ENCODE data around the gene C16orf89. TPM values are rescaled to one million over a fixed set of nuclear protein-coding genes. Genes with fewer than 3 reads are reported as not detected.

The C16orf89 gene
- total RNA-seq, 4 donors from 2014 or later, result not detected

DNA sequence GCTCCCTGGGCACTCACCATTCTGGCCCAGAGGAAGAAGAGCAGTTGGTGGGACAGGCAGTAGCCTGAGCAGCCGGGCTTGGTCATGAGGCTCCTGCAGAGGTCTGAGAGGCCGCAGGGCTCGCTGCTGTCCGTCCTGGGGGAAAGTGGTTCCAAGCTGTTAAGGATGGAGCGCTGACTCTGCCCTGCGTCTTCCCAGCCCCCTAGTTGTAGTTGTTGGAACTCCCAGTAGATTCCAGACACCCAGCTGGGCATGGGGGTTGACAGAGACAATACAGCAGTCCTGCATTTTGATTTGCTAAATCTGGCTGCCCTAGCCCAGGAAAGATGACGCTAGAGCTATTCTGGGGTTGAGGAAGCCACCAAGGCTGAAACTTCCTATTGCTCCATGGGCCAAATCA is 7.3 kb downstream of the C16orf89 start:
- Histone ChIP-seq H3K27me3 (no peaks in the 10 kb centered on the region), H3K9me3 (no peaks in the 10 kb centered on the region), H3K4me3 (no peak overlapping the region), H3K27ac (no peak overlapping the region), H3K4me1 (no peaks in the 10 kb centered on the region), H3K36me3 (no peaks in the 10 kb centered on the region)
- DNase-seq, result no peak
- in situ Hi-C loops (cut with MboI; ENCODE audit: low sequenced_read_pairs in 4 of 4), result no loop called here
- no peak for ATAC-seq
- intact Hi-C loops (cut with DNase I; ENCODE audit: low total_unique reads), result no loop called here
- no peak for TF ChIP-seq POLR2A (IDR thresholded peaks at IDR 0.05)
- TF ChIP-seq, protein P1, sequence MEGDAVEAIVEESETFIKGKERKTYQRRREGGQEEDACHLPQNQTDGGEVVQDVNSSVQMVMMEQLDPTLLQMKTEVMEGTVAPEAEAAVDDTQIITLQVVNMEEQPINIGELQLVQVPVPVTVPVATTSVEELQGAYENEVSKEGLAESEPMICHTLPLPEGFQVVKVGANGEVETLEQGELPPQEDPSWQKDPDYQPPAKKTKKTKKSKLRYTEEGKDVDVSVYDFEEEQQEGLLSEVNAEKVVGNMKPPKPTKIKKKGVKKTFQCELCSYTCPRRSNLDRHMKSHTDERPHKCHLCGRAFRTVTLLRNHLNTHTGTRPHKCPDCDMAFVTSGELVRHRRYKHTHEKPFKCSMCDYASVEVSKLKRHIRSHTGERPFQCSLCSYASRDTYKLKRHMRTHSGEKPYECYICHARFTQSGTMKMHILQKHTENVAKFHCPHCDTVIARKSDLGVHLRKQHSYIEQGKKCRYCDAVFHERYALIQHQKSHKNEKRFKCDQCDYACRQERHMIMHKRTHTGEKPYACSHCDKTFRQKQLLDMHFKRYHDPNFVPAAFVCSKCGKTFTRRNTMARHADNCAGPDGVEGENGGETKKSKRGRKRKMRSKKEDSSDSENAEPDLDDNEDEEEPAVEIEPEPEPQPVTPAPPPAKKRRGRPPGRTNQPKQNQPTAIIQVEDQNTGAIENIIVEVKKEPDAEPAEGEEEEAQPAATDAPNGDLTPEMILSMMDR (IDR thresholded peaks at IDR 0.05 in 4 of 5, conservative IDR thresholded peaks at IDR 0.05 in 1 of 5), result no peak

DNA sequence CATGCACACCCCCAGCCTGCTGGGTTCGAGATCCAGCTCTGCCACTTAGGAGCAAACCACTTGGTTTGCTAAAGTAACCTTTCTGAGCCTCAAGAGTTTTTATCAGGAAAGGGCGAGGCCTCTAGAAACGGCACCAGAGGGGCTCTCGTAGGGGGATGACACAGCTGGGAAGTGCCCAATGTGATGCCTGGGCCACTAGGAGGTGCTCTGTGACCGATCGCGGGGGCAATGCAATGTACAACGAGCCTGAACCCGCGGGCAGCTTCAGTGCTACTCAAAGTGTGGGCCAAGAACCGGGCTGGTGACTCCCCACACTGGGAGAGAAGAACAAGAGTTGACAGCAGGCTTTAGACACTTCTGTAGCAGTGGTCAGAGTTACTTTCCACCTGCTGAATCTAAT is 9.4 kb downstream of the C16orf89 start:
- no peak overlapping the region for H3K27ac ChIP-seq
- no peak for DNase-seq
- in situ Hi-C loops (cut with MboI; ENCODE audit: low sequenced_read_pairs in 4 of 4) (no loop called here), intact Hi-C loops (cut with DNase I; ENCODE audit: low total_unique reads) (no loop called here)
- no peak for ATAC-seq
- no peaks in the 10 kb centered on the region for H3K36me3 ChIP-seq
- H3K4me3 ChIP-seq, result no peak overlapping the region
- TF ChIP-seq, protein P1 (IDR thresholded peaks at IDR 0.05 in 4 of 5, conservative IDR thresholded peaks at IDR 0.05 in 1 of 5), result no peak
- no peak for TF ChIP-seq POLR2A (IDR thresholded peaks at IDR 0.05)
- H3K27me3 ChIP-seq, result no peaks in the 10 kb centered on the region
- H3K4me1 ChIP-seq, result no peaks in the 10 kb centered on the region
- no peaks in the 10 kb centered on the region for H3K9me3 ChIP-seq

DNA sequence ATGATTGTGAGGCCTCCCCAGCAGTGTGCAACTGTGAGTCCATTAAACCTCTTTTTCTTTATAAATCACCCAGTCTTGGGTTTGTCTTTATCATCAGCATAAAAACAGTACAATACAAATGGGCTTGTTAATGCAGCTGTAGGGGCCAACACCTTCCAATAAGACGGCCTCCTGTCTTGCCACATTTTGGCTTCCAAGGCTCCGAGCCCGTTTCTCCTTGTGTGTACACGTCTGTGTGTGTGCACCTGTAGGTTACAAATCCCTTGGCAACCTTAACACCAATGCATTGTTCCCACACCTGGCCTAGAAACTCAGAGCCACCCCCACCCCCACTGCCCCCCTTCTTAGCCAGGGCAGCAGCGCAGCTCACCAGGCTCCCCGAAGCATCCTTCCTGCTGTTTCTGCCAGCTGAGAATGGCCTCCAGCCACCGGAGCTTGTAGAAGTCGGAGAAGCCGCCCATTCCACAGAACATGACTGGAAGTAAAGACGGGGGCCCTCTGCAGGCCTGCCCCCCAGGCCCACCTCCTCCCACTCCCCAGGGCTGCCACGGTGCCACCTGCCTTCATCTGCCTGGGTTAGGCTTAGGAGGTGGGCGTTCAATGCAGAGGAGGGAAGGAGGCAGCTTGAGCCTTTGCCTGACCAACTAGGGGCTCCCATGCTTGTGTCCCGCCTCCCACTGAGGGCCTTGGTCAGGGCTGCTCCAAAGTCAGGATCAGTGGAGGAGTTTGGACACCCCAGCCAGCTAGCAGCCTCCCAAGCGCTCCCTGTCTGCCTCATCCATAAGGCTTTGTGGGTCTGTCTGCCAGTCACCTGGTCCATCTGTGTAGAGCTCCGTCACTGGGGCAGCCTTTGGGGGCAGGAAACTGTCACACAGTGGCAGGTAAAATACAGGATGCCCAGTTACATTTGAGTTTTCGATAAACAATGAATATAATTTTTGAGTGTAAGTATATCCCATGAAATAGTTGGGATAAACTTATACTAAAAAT is 10.6 kb downstream of the C16orf89 start:
- DNase-seq, result no peak

DNA sequence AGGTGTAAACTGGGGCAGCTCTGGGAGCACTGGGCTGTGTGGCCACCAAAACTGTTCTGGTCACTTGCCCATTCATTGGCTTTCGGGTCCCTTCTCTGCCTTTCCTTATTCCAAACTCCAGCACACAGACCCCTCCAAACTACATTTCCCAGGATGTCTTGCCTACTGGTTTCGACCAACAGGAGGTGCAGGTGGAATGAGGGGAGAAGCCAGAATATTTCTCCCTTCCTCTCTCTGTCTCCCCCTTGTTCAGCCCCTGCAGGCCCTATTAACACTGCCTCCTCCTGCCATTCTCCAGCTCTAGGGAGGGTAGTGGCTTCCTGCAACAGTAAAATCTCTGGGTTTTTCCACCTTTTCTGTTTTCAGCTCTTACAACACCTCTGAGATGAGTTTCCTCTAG is 18.8 kb downstream of the C16orf89 start:
- no peaks in the 10 kb centered on the region for H3K4me1 ChIP-seq
- intact Hi-C loops (cut with DNase I; ENCODE audit: low total_unique reads), result no loop called here

More for the DNA sequence above, 10.6 kb downstream of the C16orf89 start:
- Histone ChIP-seq H3K4me3 (no peak overlapping the region), H3K36me3 (no peaks in the 10 kb centered on the region), H3K4me1 (no peaks in the 10 kb centered on the region), H3K27ac (no peak overlapping the region), H3K9me3 (no peaks in the 10 kb centered on the region), H3K27me3 (no peaks in the 10 kb centered on the region)
- intact Hi-C loops (cut with DNase I; ENCODE audit: low total_unique reads), result no loop called here
- TF ChIP-seq, protein P1 (IDR thresholded peaks at IDR 0.05 in 4 of 5, conservative IDR thresholded peaks at IDR 0.05 in 1 of 5), result no peak
- no peak for ATAC-seq
- in situ Hi-C loops (cut with MboI; ENCODE audit: low sequenced_read_pairs in 4 of 4), result no loop called here

More for the DNA sequence above, 18.8 kb downstream of the C16orf89 start:
- in situ Hi-C loops (cut with MboI; ENCODE audit: low sequenced_read_pairs in 4 of 4), result no loop called here
- H3K27me3 ChIP-seq, result no peaks in the 10 kb centered on the region
- no peak for DNase-seq
- H3K9me3 ChIP-seq, result no peaks in the 10 kb centered on the region
- no peak overlapping the region for H3K4me3 ChIP-seq
- no peak for ATAC-seq
- no peak for TF ChIP-seq POLR2A (IDR thresholded peaks at IDR 0.05)
- TF ChIP-seq, protein P1 (IDR thresholded peaks at IDR 0.05 in 4 of 5, conservative IDR thresholded peaks at IDR 0.05 in 1 of 5), result no peak
- no peak overlapping the region for H3K27ac ChIP-seq
- no peaks in the 10 kb centered on the region for H3K36me3 ChIP-seq

All from gastrocnemius medialis (tissue), 4 donors.